Hepatocyte (in vitro differentiated cells): Measurements from ENCODE around the gene GRID1. TPM values are rescaled to one million over a fixed set of nuclear protein-coding genes. Genes with fewer than 3 reads are reported as not detected.

Experiments
- DNase-seq: peaks from one replicate; pipeline ENCODE4 v3.0.0-alpha.2; 2016; ENCODE audit warnings: low spot score
- H2AFZ ChIP-seq: fragments of 200-600 bp; sonication (generic); 2 replicates; pipeline ENCODE4 v1.6.0; 2016; ENCODE audit warnings: antibody characterized with exemption, mild to moderate bottlenecking
- H3K27ac ChIP-seq: fragments of 200-600 bp; sonication (generic); 2 replicates; pipeline ENCODE4 v1.5.1; 2016; ENCODE audit warnings: mild to moderate bottlenecking
- H3K27me3 ChIP-seq: fragments of 200-600 bp; sonication (generic); 2 replicates; pipeline ENCODE4 v1.6.1; 2016
- H3K36me3 ChIP-seq: fragments of 200-600 bp; sonication (generic); replicated peaks from 2 replicates; pipeline ENCODE4 v1.5.1; 2016; ENCODE audit warnings: low read depth; ENCODE audit not compliant: insufficient read depth
- H3K4me1 ChIP-seq: fragments of 200-600 bp; sonication (generic); 2 replicates; pipeline ENCODE4 v1.5.1; 2016; ENCODE audit warnings: mild to moderate bottlenecking, moderate library complexity; ENCODE audit not compliant: insufficient read depth
- H3K4me2 ChIP-seq: fragments of 200-600 bp; sonication (generic); 2 replicates; pipeline ENCODE4 v1.6.0; 2016
- H3K4me3 ChIP-seq: fragments of 200-600 bp; sonication (generic); 2 replicates; pipeline ENCODE4 v1.5.1; 2016; ENCODE audit warnings: mild to moderate bottlenecking
- H3K79me2 ChIP-seq: fragments of 200-600 bp; sonication (generic); 2 replicates; pipeline ENCODE4 v1.6.0; 2017; ENCODE audit warnings: mild to moderate bottlenecking
- H3K9me2 ChIP-seq: fragments of 200-600 bp; sonication (generic); replicated peaks from 2 replicates; pipeline ENCODE4 v1.6.0; 2017; ENCODE audit warnings: mild to moderate bottlenecking; ENCODE audit not compliant: insufficient read depth
- H3K9me3 ChIP-seq: fragments of 200-600 bp; sonication (generic); 2 replicates; pipeline ENCODE4 v1.5.1; 2016; ENCODE audit warnings: low read depth, mild to moderate bottlenecking
- H4K20me1 ChIP-seq: fragments of 200-600 bp; sonication (generic); 2 replicates; pipeline ENCODE4 v1.6.0; 2016; ENCODE audit warnings: mild to moderate bottlenecking; ENCODE audit not compliant: insufficient read depth, poor library complexity, severe bottlenecking
- EZH2 ChIP-seq: fragments of 200-600 bp; sonication (generic); IDR thresholded peaks from 2 replicates; pipeline ENCODE4 v1.6.1; 2016; ENCODE audit warnings: antibody characterized with exemption, mild to moderate bottlenecking, borderline replicate concordance
- EZH2phosphoT487 ChIP-seq: fragments of 200-600 bp; sonication (generic); IDR thresholded peaks from one replicate; pipeline ENCODE4 v1.6.1; 2018; ENCODE audit warnings: antibody characterized with exemption, mild to moderate bottlenecking, low read depth, moderate library complexity; ENCODE audit not compliant: unreplicated experiment, severe bottlenecking
- WGBS: methylation state at CpG from one replicate; pipeline ENCODE4 v1.1.6; 2016; ENCODE audit warnings: low lambda C conversion rate; ENCODE audit errors: missing lambda C conversion rate; 5-methylcytosine and 5-hydroxymethylcytosine counted together
- polyA plus RNA-seq: library from polyadenylated mRNA; unstranded; fragments of >200 nt; fragmentation: Nextera tagmentation; extraction: Ambion mirVana; gene quantifications from 2 replicates; pipeline ENCODE4 v1.2.1, GENCODE V29; 2016
- total RNA-seq: library from RNA; depleted of rRNA; stranded (reverse); fragments of >200 nt; gene quantifications from 2 replicates; pipeline ENCODE4 v1.2.3, GENCODE V29; 2014
- TF ChIP-seq, protein P1 (sequence below): fragments of 200-600 bp; sonication (generic); IDR thresholded peaks from 2 replicates; pipeline ENCODE4 v1.5.1; 2016; ENCODE audit warnings: antibody characterized with exemption, mild to moderate bottlenecking; ENCODE audit not compliant: poor library complexity

The GRID1 gene
- total and polyA plus RNA-seq, 2 experiments from 2014 or later = 0.07 to 0.37 TPM

DNA sequence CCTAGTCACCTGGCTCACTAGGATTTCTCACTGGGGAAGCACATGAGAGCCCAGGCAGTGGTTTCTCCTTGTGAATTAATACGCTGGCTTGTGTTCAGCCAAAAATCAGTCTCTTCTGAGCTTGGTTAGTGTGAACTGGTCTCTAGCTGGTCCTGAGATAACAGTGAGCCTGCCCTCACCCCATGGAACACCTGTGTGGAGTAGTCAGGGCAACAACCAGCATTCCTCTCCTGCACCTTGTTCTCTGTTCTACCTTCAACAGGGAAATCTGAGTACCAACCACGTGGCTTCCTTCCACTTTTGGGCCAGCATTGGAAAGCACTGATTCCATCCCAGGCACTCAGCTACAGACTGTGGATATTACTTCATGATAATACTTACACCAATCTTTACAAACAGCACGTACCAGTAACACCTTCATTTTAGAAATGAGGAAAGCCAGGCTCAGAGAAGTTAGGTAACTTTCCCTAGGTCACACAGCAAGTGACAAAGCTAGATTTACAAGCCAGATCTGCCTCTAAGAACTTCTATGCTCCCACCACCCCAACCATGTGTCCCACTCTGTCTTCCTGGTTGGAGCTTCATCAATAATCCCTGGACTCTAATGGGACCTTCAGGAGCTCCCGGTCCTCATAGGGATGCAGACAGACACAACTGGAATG is 106.6 kb downstream of the GRID1 start:
- H3K79me2 ChIP-seq = no peaks in the 10 kb centered on the region
- DNase-seq = no peak
- no peak overlapping the region for H2AFZ ChIP-seq
- H3K27ac ChIP-seq = no peak overlapping the region
- H4K20me1 ChIP-seq = no peaks in the 10 kb centered on the region
- H3K4me1 ChIP-seq = no peaks in the 10 kb centered on the region
- 83% methylated on average over 4 of the region's 4 CpGs for WGBS
- H3K4me3 ChIP-seq = no peak overlapping the region
- TF ChIP-seq EZH2 (no peak), EZH2phosphoT487 (no peak)
- TF ChIP-seq, protein P1, sequence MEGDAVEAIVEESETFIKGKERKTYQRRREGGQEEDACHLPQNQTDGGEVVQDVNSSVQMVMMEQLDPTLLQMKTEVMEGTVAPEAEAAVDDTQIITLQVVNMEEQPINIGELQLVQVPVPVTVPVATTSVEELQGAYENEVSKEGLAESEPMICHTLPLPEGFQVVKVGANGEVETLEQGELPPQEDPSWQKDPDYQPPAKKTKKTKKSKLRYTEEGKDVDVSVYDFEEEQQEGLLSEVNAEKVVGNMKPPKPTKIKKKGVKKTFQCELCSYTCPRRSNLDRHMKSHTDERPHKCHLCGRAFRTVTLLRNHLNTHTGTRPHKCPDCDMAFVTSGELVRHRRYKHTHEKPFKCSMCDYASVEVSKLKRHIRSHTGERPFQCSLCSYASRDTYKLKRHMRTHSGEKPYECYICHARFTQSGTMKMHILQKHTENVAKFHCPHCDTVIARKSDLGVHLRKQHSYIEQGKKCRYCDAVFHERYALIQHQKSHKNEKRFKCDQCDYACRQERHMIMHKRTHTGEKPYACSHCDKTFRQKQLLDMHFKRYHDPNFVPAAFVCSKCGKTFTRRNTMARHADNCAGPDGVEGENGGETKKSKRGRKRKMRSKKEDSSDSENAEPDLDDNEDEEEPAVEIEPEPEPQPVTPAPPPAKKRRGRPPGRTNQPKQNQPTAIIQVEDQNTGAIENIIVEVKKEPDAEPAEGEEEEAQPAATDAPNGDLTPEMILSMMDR = no peak
- H3K27me3 ChIP-seq = peaks cover 13% of the 10 kb centered on the region
- no peaks in the 10 kb centered on the region for H3K9me3 ChIP-seq
- H3K9me2 ChIP-seq = no peaks in the 10 kb centered on the region
- H3K36me3 ChIP-seq = no peaks in the 10 kb centered on the region
- H3K4me2 ChIP-seq = no peak overlapping the region

DNA sequence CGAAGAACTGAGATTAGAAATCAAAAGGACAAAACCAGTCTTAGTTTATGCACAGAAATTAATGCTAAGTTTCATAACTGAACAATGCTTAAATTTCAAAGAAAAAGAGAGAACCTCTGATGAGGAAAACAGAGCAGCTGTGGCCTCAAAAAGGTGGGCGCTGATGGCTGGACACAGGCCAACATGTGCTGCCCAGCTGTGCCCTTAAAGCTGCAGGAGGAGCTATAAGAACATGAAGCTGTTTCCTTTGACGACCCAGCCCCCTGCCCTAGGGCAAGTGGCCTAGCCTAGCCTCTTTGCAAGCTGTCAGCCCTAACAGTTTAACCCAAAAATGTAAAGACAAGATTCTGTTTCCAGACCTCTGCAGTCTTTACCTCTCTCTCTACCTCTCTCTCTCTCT is 107.7 kb downstream of the GRID1 start:
- Histone ChIP-seq H3K4me1 (no peaks in the 10 kb centered on the region), H3K27ac (no peak overlapping the region), H3K27me3 (peaks cover 13% of the 10 kb centered on the region), H3K4me2 (no peak overlapping the region), H3K9me3 (no peaks in the 10 kb centered on the region), H4K20me1 (no peaks in the 10 kb centered on the region), H3K9me2 (no peaks in the 10 kb centered on the region), H3K36me3 (no peaks in the 10 kb centered on the region), H3K4me3 (no peak overlapping the region), H3K79me2 (no peaks in the 10 kb centered on the region), H2AFZ (no peak overlapping the region)
- TF ChIP-seq, protein P1 = no peak
- TF ChIP-seq EZH2phosphoT487 (no peak), EZH2 (no peak)
- no peak for DNase-seq
- WGBS = 41% methylated on average over 3 of the region's 3 CpGs

DNA sequence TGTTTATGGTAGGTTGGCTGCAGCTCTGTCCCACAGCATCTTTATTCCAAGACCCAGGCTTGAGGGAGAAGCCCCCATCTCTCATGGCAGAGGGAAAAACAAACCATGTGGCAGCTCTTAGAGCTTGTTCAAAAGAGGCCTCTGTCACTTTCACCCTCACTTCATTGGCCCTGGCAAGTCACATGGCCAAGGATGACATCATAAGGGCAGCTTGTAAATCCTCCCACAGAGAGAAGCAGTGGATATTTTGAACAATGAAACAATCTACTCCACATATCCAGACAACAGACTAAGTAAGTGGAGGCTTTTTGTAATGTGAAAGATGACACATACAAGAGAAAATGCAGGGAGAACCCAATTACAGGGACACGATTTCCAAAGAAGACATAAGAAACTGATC is 108.1 kb downstream of the GRID1 start:
- DNase-seq = no peak
- no peaks in the 10 kb centered on the region for H3K9me2 ChIP-seq
- H3K4me2 ChIP-seq = no peak overlapping the region
- no peaks in the 10 kb centered on the region for H3K9me3 ChIP-seq
- H3K79me2 ChIP-seq = no peaks in the 10 kb centered on the region
- H2AFZ ChIP-seq = no peak overlapping the region
- H4K20me1 ChIP-seq = no peaks in the 10 kb centered on the region
- WGBS = 58% methylated on average over 1 of the region's 1 CpG
- H3K27ac ChIP-seq = no peak overlapping the region
- H3K27me3 ChIP-seq = peaks cover 13% of the 10 kb centered on the region
- TF ChIP-seq EZH2 (no peak), EZH2phosphoT487 (no peak)
- TF ChIP-seq, protein P1 = no peak
- no peaks in the 10 kb centered on the region for H3K4me1 ChIP-seq
- H3K4me3 ChIP-seq = no peak overlapping the region
- no peaks in the 10 kb centered on the region for H3K36me3 ChIP-seq

DNA sequence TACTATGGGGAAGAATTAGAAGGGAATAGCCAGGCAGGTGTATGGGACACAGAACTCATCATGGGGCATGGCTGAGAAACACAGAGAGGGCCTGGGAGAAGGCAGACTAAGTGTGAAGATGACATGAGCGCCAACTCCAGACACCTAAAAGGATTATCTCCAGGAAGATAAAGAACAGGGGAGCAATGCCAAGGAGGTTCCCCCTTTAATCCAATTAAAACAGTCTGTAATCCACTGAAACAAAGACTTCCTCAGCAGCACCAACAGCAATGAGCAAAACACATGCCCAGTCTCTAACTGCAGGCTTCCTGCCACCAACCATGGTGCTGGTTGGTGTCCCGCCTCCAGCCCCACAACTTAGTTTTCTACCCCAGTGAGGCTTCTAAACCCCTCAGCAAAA is 108.9 kb downstream of the GRID1 start:
- H4K20me1 ChIP-seq = no peaks in the 10 kb centered on the region
- no peak overlapping the region for H3K4me2 ChIP-seq
- DNase-seq = no peak
- no peaks in the 10 kb centered on the region for H3K9me2 ChIP-seq
- H3K27me3 ChIP-seq = peaks cover 13% of the 10 kb centered on the region
- H3K9me3 ChIP-seq = no peaks in the 10 kb centered on the region
- H2AFZ ChIP-seq = no peak overlapping the region
- 89% methylated on average over 2 of the region's 2 CpGs for WGBS
- no peak overlapping the region for H3K4me3 ChIP-seq
- H3K79me2 ChIP-seq = no peaks in the 10 kb centered on the region
- H3K27ac ChIP-seq = no peak overlapping the region
- TF ChIP-seq, protein P1 = no peak
- TF ChIP-seq EZH2 (no peak), EZH2phosphoT487 (no peak)
- no peaks in the 10 kb centered on the region for H3K36me3 ChIP-seq
- no peaks in the 10 kb centered on the region for H3K4me1 ChIP-seq
